HG03469 (cell line): ENCODE data around the gene MEAF6.

Experiments
- ATAC-seq: cut with Tn5 transposase; IDR thresholded peaks from one replicate; pipeline ENCODE4 v1.9.1; 2021; ENCODE audit warnings: mild to moderate bottlenecking, moderate library complexity, moderate number of reproducible peaks; ENCODE audit not compliant: unreplicated experiment

The MEAF6 gene

GRCh38 chr1:37446874-37447273 is 67.7 kb downstream of the MEAF6 start:
- no peak for ATAC-seq

GRCh38 chr1:37442644-37443043 is 71.9 kb downstream of the MEAF6 start:
- no peak for ATAC-seq
